Duodenal mucosa (tissue), 2 donors: ENCODE data around the gene CEACAM1.
"Not testable (repeated sequence)": the region's sequence is repeated elsewhere in the genome, so short reads cannot be mapped to it uniquely, and the experiment has no call there.

Source experiments
- H3K27ac ChIP-seq: one replicate; pipeline ENCODE4 v1.7.0; 2013; ENCODE audit warnings: low read depth, low read length
- H3K27me3 ChIP-seq, 2 donors: one replicate each; pipeline ENCODE4 v1.7.0; 2013; ENCODE audit warnings: low read length in 2 of 2, control low read depth in 1 of 2; ENCODE audit not compliant: insufficient read depth in 2 of 2, control insufficient read depth in 1 of 2
- H3K36me3 ChIP-seq, 2 donors: one replicate each; pipeline ENCODE4 v1.7.0; 2013; ENCODE audit warnings: low read length in 2 of 2, control low read depth in 1 of 2; ENCODE audit not compliant: insufficient read depth in 2 of 2, control insufficient read depth in 1 of 2
- H3K4me1 ChIP-seq, 2 donors: one replicate each; pipeline ENCODE4 v1.7.0; 2013; ENCODE audit warnings: low read length in 2 of 2, control low read depth in 1 of 2; ENCODE audit not compliant: insufficient read depth in 2 of 2, control insufficient read depth in 1 of 2
- H3K4me3 ChIP-seq, 2 donors: one replicate each; pipeline ENCODE4 v1.7.0; 2013; ENCODE audit warnings: low read length in 2 of 2, low read depth in 1 of 2
- H3K9ac ChIP-seq, 2 donors: one replicate each; pipeline ENCODE4 v1.7.0; 2013; ENCODE audit warnings: low read length in 2 of 2, low read depth in 1 of 2
- H3K9me3 ChIP-seq, 2 donors: one replicate each; pipeline ENCODE4 v1.7.0; 2013; ENCODE audit warnings: low read length in 2 of 2, control low read depth in 1 of 2; ENCODE audit not compliant: control insufficient read depth in 1 of 2

The CEACAM1 gene

DNA sequence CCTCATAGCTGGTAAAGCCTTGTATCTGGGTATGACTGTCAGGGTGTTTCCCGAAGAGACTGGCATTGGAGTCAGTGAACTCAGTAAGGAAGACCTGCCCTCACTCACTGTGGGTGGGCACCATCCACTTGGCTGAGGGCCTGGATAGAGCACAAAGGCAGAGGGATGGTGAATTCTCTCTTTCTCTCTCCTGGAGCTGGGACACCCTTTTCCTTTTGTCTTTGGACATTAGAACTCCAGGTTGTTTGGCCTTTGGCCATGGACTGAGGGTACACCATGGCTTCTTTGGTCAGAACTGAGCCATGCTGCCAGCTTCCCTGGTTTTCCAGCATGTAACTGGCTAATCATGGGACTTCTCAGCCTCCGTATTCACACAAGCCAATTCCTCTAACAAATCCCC is 4.6 kb upstream of the CEACAM1 start:
- no peaks in the 10 kb centered on the region for H3K27me3 ChIP-seq
- no peak overlapping the region for H3K27ac ChIP-seq
- no peaks in the 10 kb centered on the region for H3K36me3 ChIP-seq
- H3K4me1 ChIP-seq = peaks cover 11 to 14% of the 10 kb centered on the region in 2 donors
- H3K9me3 ChIP-seq = no peaks in the 10 kb centered on the region
- H3K4me3 ChIP-seq = no peak overlapping the region
- H3K9ac ChIP-seq = no peak overlapping the region

DNA sequence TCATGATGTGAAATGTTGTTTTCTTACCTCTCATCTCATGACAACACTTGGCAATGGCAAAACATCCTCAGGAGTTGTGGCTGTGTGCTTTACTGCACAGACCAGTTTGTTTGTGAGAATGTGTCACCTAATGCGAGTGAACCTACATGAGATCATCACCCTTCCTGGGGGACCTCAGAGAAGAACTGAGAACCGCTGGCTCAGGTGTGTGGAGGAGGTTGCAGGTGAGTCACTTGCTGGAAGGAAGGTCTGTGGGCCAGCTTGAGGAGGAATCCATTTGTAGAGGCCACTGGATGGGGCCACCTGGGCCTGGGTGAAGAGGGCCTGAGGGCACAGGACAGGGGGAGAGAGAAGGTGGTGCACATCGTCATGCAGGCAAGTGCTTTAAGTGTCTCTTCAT is 3.0 kb upstream of the CEACAM1 start:
- H3K4me1 ChIP-seq = peaks cover 22 to 27% of the 10 kb centered on the region in 2 donors
- no peaks in the 10 kb centered on the region for H3K27me3 ChIP-seq
- H3K4me3 ChIP-seq = no peak overlapping the region
- no peaks in the 10 kb centered on the region for H3K9me3 ChIP-seq
- no peak overlapping the region for H3K9ac ChIP-seq
- no peaks in the 10 kb centered on the region for H3K36me3 ChIP-seq
- no peak overlapping the region for H3K27ac ChIP-seq

DNA sequence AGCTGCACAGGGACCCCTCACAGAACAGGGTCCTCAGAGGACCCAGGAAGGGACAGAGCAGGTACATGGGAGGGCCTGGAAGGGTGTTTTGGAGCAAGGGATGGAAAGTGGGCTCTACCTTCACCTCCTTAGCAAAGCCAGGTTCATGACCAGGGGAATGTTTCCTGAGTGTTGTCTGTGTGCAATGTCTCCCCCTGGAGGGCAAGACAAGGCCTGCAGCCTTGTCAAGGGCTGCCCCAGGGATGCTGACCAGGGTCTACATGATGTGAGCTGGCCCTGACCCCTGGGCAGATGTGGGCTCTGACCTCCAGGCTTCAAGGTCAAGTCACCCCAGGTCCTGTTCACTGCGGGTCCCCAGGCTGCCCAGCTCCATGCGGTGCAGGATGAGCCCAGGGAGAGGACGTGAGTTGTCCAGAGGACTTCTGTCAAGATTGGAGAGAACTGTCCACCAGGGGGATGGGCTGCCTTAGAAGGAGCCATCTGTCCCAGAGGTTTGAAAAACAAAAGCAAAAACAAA is 1.0 kb upstream of the CEACAM1 start:
- H3K9me3 ChIP-seq = no peaks in the 10 kb centered on the region
- no peaks in the 10 kb centered on the region for H3K27me3 ChIP-seq
- H3K27ac ChIP-seq = peak overlapping the region; percentile 74
- H3K4me1 ChIP-seq = peaks cover 35 to 37% of the 10 kb centered on the region in 2 donors
- peak overlapping the region; percentile 74 to 84 for H3K4me3 ChIP-seq
- peaks cover 0 to 3% of the 10 kb centered on the region in 2 donors for H3K36me3 ChIP-seq
- peak overlapping the region; percentile 78 to 88 for H3K9ac ChIP-seq

DNA sequence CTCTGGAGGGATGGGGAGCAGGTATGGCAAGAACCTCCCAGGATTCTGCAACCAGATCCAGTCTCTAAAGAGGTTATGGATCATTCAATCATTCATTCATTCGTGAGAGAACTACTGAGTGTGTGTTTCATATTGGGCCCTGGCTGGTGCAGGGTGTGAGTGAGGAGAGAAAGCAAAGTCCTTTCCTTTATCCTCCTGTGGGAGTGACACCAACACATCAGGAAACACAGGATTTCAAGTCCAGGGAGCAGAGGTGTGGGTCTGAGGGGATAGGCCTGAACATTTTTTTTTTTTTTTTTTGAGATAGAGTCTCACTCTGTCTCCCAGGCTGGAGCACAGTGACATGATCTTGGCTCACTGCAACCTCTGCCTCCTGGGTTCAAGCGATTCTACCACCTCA is 3.3 kb downstream of the CEACAM1 start:
- peaks cover 39 to 40% of the 10 kb centered on the region in 2 donors for H3K4me1 ChIP-seq
- H3K27me3 ChIP-seq = no peaks in the 10 kb centered on the region
- no peak overlapping the region for H3K9ac ChIP-seq
- H3K27ac ChIP-seq = no peak overlapping the region
- H3K4me3 ChIP-seq = peak overlapping the region; percentile 40 to 57
- H3K9me3 ChIP-seq = no peaks in the 10 kb centered on the region
- H3K36me3 ChIP-seq = peaks cover 10 to 29% of the 10 kb centered on the region in 2 donors

DNA sequence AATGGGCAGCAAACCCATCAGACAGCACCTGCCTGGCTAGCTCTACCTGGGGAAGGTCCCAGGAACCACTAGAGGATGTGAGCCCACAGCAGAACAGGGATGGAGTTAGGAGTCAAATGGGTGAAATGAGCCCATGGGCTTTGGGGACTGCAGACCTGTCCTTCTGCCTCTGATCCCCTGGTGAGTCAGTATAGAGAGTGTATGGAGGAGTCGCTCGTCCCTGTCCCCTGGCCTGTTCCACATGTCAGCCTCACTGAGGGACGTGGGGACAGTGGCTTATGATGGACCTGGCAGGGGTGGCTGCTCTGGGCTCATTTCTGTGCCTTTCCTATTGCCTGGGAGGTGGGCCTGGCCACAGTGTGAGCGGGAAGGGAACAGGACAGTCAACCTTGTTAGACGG is 4.0 kb downstream of the CEACAM1 start:
- H3K27me3 ChIP-seq = no peaks in the 10 kb centered on the region
- no peak overlapping the region for H3K9ac ChIP-seq
- H3K4me1 ChIP-seq = peaks cover 39 to 40% of the 10 kb centered on the region in 2 donors
- peak overlapping the region; percentile 40 to 57 for H3K4me3 ChIP-seq
- no peak overlapping the region for H3K27ac ChIP-seq
- H3K9me3 ChIP-seq = no peaks in the 10 kb centered on the region
- peaks cover 14 to 32% of the 10 kb centered on the region in 2 donors for H3K36me3 ChIP-seq

DNA sequence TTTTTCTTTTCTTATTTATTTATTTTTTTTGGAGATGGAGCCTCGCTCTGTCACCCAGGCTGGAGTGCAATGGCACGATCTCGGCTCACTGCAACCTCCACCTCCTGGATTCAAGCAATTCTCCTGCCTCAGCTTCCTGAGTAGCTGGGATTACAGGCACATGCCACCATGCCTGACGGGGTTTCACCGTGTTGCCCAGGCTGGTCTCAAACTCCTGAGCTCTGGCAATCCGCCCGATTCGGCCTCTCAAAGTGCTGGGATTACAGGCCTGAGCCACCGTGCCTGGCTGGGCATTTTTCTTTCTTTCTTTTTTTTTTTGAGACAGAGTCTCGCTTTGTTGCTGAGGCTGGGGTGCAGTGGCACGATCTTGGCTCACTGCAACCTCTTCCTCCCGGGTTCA is 6.0 kb downstream of the CEACAM1 start:
- H3K9ac ChIP-seq, H3K27ac ChIP-seq, H3K9me3 ChIP-seq, H3K4me3 ChIP-seq, H3K27me3 ChIP-seq: not testable (repeated sequence)
- Histone ChIP-seq H3K4me1 (peaks cover 23% of the 10 kb centered on the region in 2 donors), H3K36me3 (peaks cover 19 to 43% of the 10 kb centered on the region in 2 donors)

DNA sequence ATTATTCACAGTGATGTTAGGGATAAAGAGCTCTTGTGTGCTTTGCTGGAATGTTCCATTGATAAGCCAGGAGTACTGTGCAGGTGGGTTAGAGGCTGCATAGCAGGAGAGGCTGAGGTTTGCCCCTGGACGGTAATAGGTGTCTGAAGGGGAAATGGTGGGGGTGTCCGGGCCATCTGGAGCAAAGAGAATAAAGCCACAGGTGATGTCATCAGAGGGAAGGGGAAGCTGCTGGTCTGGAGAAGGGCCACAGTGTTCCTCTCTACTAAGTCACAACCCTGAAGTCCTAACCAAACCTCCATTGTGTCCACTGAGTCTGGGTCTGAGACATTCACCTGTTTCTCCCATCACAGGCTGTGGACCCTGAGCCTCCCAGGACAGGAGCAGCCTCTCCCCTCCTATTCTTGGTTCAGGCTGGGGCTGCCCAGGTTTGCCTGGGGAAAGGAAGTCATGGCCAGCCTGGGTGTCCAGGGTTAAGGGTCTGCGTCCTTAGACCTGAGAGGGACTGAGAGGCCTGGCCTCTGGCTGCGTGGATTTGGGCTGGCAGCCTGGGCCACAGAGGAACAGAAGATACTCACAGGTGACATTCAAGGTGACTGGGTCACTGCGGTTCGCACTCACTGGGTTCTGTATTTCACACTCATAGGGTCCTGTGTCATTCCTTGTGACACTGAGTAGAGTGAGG is 6.8 kb downstream of the CEACAM1 start:
- no peak overlapping the region for H3K9ac ChIP-seq
- H3K4me3 ChIP-seq = no peak overlapping the region
- peaks cover 15 to 19% of the 10 kb centered on the region in 2 donors for H3K4me1 ChIP-seq
- peaks cover 19 to 43% of the 10 kb centered on the region in 2 donors for H3K36me3 ChIP-seq
- no peaks in the 10 kb centered on the region for H3K9me3 ChIP-seq
- no peaks in the 10 kb centered on the region for H3K27me3 ChIP-seq
- no peak overlapping the region for H3K27ac ChIP-seq

DNA sequence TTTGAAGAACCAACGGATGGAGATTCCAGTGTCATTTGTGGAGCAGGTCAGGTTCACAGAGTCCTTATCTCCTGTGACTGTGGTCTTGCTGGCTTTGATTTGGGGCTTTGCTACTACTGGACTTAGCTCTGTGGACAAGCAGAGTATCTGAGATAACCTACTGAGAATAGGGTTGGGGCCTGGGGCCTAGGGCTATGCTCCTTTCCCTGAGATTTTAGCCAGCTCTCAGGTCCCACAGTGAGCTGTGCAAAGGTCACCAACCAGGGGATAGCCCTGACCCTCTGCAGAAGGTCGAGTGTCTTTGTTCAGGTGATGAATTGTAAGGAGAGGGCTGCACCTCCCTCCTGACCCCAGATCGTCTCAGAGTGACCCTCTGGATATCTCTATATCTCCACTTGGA is 9.2 kb downstream of the CEACAM1 start:
- no peak overlapping the region for H3K4me3 ChIP-seq
- H3K27ac ChIP-seq = no peak overlapping the region
- H3K9me3 ChIP-seq = no peaks in the 10 kb centered on the region
- H3K27me3 ChIP-seq = no peaks in the 10 kb centered on the region
- H3K4me1 ChIP-seq = peaks cover 1 to 2% of the 10 kb centered on the region in 2 donors
- peaks cover 19 to 52% of the 10 kb centered on the region in 2 donors for H3K36me3 ChIP-seq
- H3K9ac ChIP-seq = no peak overlapping the region

DNA sequence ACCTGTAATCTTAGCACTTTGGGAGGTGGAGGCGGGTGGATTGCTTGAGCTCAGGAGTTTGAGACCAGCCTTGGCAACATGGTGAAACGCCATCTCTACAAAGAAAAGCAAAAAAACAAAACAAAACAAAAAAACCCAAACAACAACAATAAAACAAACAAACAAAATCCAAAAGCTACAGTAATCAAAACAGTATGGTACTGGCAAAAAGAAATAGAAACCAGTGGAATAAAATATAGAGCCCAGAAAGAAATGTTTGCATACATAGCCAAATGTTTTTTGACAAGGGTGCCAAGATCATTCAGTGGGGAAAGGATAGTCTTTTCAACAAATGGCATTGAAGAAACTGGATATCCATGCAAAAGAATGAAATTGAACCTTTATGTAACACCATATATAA is 11.5 kb downstream of the CEACAM1 start:
- Histone ChIP-seq H3K36me3 (peaks cover 24 to 44% of the 10 kb centered on the region in 2 donors), H3K4me1 (no peaks in the 10 kb centered on the region), H3K9ac (no peak overlapping the region), H3K9me3 (no peaks in the 10 kb centered on the region), H3K27me3 (no peaks in the 10 kb centered on the region), H3K4me3 (no peak overlapping the region), H3K27ac (no peak overlapping the region)

DNA sequence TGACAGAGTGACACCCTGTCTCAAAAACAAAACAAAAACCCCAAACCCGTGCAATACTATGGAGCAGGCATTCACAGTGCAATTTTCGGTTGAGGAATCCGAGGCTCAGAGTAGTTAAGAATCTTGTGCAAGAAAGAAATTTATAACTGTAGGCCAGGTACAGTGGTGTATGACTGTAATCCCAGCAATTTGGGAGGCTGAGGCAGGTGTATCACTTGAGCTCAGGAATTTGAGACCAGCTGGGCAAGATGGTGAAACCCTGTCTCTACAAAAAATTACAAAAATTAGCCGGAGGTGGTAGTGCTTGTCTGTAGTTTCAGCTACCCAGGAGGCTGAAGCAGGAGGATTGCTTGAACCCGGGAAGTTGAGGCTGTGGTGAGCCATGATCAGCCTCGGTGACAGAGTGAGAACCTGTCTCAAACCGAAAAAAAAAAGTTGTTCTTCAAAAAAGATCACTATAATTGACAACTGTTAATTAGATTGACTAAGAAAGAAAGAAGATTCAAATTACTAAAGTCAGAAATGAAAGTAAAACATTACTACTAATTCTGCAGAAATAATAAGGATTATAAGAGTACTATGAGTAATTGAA is 12.9 kb downstream of the CEACAM1 start:
- no peaks in the 10 kb centered on the region for H3K4me1 ChIP-seq
- no peak overlapping the region for H3K9ac ChIP-seq
- no peak overlapping the region for H3K27ac ChIP-seq
- H3K9me3 ChIP-seq = no peaks in the 10 kb centered on the region
- H3K4me3 ChIP-seq = no peak overlapping the region
- no peaks in the 10 kb centered on the region for H3K27me3 ChIP-seq
- H3K36me3 ChIP-seq = peaks cover 25 to 46% of the 10 kb centered on the region in 2 donors
